Stimulated activated CD4-positive, alpha-beta T cell treated with anti-CD3 and anti-CD28 coated beads, Interleukin-12 subunit alpha, Interleukin-12 subunit beta, amount 100 ng/mL, for 4 hours (primary cell): ENCODE measurements around the gene ZNF608.

ENCODE experiments used
- DNase-seq: peaks from one replicate; pipeline ENCODE4 v3.0.0-alpha.2; 2020

ZNF608 gene, protein sequence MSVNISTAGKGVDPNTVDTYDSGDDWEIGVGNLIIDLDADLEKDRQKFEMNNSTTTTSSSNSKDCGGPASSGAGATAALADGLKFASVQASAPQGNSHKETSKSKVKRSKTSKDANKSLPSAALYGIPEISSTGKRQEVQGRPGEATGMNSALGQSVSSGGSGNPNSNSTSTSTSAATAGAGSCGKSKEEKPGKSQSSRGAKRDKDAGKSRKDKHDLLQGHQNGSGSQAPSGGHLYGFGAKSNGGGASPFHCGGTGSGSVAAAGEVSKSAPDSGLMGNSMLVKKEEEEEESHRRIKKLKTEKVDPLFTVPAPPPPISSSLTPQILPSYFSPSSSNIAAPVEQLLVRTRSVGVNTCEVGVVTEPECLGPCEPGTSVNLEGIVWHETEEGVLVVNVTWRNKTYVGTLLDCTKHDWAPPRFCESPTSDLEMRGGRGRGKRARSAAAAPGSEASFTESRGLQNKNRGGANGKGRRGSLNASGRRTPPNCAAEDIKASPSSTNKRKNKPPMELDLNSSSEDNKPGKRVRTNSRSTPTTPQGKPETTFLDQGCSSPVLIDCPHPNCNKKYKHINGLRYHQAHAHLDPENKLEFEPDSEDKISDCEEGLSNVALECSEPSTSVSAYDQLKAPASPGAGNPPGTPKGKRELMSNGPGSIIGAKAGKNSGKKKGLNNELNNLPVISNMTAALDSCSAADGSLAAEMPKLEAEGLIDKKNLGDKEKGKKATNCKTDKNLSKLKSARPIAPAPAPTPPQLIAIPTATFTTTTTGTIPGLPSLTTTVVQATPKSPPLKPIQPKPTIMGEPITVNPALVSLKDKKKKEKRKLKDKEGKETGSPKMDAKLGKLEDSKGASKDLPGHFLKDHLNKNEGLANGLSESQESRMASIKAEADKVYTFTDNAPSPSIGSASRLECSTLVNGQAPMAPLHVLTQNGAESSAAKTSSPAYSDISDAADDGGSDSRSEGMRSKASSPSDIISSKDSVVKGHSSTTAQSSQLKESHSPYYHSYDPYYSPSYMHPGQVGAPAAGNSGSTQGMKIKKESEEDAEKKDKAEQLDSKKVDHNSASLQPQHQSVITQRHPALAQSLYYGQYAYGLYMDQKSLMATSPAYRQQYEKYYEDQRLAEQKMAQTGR (N-terminal part only)

GRCh38 chr5:124745928-124746915, at the start of gene ZNF608:
ZNF608 (minus strand) TSS chr5:124746639; CDS start chr5:124744989, 1,650 bp downstream.
- no peak for DNase-seq

DNA sequence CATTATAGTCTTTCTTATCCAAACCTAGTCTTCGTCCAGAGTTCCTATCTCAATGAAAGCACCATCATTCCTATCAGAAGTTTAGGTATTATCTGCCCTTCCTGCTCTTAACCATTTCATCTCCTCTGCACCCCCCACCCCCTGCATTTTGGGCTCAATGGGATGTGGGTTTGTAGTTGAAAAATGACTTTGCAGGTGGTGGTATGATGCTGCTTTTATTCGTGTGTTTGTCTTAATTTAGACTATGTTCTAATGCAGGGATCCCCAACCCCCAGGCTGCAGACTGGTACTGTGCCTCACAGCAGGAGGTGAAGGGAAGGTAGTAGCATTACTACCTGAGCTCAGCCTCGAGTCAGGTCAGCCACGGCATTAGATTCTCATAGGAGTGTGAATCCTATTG, 49.4 kb upstream of the ZNF608 start:
- no peak for DNase-seq

- DNase-seq: no peak
Observed at GRCh38 chr5:124790895-124791732, 44.7 kb upstream of the ZNF608 start.

- DNase-seq: no peak
Observed at GRCh38 chr5:124790301-124790894, 44.0 kb upstream of the ZNF608 start.

- DNase-seq: no peak
Observed at GRCh38 chr5:124789104-124789605, 42.7 kb upstream of the ZNF608 start.

- DNase-seq: no peak
Observed at GRCh38 chr5:124783794-124784193, 37.4 kb upstream of the ZNF608 start.

GRCh38 chr5:124783285-124783684, 36.8 kb upstream of the ZNF608 start:
- DNase-seq: no peak

DNA sequence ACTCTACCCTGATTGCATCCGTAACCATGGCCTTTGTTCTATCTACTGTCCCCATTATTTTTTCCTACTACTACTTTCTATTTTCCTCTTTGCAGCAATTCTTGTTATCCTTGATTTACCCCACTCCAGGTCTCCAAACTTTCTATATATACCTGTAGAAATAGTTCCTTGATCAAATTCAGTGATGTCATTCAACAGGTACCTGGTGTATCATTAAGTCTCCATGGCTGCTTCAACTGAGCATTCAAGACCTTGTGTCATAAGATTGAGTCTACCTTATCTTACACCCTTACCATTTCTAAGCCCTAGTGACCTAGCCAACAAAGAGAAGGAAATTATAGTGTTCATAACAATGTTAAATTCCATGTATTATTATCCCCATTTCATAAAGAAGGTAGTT, 35.8 kb upstream of the ZNF608 start:
- no peak for DNase-seq

DNA sequence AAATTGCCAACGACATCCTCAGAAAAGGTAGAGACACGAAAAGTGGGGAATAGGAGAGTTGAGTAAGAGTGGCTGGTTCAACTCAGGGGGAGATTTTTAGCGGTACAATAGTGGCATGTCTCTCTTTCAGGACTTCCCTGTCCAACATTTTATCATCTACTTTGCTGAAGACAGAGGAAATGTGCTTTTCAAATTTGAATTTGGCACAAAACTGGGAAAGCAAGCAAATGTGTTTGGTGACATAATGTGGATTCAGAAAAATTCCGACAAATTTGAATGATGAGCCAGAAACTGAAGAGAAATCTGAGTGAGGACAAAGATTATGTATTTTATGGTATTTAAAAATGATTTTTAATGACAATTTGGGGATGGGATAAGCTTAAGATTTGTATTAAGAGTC, 33.6 kb upstream of the ZNF608 start:
- no peak for DNase-seq

- DNase-seq: no peak
Observed at GRCh38 chr5:124773315-124774311, 27.2 kb upstream of the ZNF608 start.

DNA sequence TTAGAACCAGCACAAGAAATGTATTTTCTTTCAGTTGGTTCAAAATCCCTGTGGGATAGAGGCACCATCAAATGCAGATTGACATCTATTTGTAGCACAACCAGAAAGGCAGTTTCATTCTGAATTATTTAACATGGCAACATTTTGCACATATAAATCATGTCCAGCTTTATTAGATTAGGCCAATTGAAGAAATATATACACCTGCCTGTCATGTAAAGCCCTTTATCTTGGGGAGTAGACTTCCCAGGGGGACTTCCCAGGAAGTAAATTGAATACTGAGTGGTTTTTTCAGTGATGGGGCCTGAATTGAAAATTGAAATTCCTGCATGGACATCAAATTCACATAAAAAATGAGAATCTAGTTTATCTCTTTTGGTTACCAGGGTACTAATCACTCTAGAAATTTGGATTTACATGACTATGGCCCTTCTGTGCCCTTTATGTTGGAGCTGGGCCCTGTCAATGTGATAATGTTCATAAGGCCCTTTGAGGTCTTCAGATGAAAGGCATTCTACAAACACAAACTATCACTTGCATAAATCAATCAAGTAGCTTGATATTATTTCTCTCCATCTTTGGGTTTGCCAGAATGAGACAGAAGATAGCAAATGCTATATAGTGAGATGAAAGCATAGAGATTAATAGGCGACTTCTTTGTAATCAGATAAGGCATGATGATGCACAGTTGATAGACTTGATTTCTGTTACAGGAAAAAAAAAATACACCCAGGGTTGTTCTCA, 26.2 kb upstream of the ZNF608 start:
- no peak for DNase-seq

DNA sequence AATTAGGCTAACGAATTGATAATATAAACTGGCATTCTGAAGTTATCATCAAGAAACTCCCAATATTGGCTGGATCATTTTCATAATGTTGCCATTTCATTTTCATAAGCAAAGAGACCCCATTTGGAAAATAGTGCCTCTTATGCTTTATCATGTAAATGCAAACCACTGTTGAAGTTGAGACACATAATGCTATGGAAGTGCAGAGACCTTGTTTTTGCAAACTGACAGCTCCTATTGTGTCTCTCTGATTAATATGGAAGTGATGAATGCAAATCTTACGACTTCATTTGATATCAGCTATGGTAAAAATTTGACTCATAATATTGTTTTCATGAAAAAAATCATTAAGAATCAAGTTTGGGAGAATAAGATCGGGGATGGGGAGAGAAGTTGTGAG, 25.3 kb upstream of the ZNF608 start:
- DNase-seq: no peak

DNA sequence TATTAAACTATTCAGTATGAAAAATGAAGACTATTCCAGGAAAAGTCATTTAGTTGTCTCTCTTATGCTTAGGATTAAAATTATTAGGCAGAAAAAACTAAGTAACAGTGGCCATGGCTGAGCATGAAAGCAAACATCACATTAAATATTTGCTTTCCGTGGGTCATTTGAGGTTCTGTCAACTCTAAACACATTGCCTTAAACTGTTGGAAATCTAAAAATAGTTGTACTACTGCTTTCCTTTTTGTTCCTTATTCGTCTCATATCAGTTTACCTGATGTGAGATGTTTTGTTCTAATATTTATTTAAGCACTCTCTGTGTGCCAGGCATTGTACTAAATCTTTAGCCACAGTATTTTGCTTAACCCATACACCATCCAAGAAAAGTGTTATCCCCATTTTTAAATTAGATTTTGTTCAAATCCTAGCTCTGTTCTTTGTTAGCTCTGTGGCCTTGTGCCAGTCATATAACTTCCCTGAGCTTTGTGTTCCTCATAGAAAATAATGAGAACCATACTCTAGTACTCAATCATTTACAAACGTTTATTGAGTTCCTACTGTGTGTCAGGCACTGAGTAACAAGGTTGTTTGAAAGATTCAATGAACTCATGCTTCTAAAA, 18.7 kb upstream of the ZNF608 start:
- no peak for DNase-seq

DNA sequence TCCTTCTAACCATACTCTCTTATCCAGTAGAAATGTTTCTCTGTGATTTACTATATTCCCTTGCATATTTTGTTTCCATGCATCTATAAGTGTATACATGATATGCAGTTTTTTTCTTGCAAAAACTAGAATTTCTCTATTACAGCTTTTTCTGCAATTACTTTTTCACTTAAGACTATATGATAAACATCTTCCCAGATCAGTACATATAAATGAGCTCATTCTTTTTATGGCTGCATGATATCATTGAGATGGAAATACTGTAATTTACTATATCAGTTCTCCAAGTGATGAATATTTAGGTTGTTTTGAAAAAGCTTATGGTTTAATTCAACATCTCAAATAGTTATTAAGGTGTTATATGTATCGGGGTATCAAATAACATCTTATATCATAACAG, 18.1 kb upstream of the ZNF608 start:
- DNase-seq: no peak

DNA sequence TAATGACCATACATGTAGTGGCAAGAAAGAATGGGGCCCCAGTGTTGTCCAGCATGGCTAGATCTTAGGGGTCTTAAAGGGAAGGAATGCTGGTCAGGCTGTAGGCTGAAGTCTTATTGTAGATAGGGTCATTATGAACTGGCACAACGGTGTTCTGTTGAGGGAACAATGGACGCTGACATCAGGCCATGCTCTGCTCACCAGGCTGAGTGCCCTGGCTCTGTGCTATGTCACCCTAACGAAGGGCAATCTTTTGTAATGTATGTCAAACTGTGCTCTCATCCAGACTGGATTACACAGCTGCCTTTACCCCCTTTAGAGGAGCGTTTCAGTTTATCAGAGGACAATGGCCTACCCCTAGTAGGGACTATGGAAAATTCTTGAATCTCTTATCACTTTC, 14.6 kb upstream of the ZNF608 start:
- DNase-seq: no peak

DNA sequence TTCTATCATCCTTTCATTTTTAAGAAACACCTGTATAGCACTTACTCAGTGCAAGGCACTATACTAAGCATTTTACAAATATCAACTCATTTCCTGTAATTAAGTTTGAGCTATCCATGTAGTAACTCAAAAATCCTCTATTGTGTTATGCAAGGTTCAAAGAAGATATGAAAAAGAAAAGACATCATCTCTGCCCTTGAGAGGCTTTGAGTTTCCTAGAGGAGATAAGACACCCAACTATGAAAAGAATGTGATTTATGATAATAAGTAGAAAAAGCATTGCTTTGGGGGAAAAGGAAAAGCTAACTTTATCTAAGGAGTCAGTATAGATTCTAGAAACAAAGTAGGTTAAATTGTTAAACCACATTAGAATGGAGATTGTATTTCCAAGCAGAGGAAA, 14.2 kb upstream of the ZNF608 start:
- no peak for DNase-seq

GRCh38 chr5:124755565-124755964, 9.1 kb upstream of the ZNF608 start:
- DNase-seq: no peak

- no peak for DNase-seq
Observed at GRCh38 chr5:124755041-124755440, 8.6 kb upstream of the ZNF608 start.
